Activated naive CD8-positive, alpha-beta T cell treated with anti-CD3 and anti-CD28 coated beads, Interleukin-2, amount 50 U/mL, for 24 hours (primary cell): ENCODE measurements around the gene FSD1.

Experiments
- ATAC-seq: fragments of 150-1000 bp; cut with Tn5 transposase; one replicate; pipeline ENCODE4 v1.10.0; 2021
- DNase-seq: peaks from one replicate; pipeline ENCODE4 v3.0.0; 2021
- H3K27ac Mint-ChIP-seq: one replicate; pipeline ENCODE4 v1.8.0; 2021; ENCODE audit warnings: mild to moderate bottlenecking, mixed read lengths
- H3K27me3 Mint-ChIP-seq: one replicate; pipeline ENCODE4 v1.8.0; 2021; ENCODE audit warnings: mixed read lengths
- H3K36me3 Mint-ChIP-seq: one replicate; pipeline ENCODE4 v1.8.0; 2021; ENCODE audit warnings: low read depth, mixed read lengths
- H3K4me1 Mint-ChIP-seq: one replicate; pipeline ENCODE4 v1.8.0; 2021; ENCODE audit warnings: mixed read lengths
- H3K4me3 Mint-ChIP-seq: one replicate; pipeline ENCODE4 v1.8.0; 2021; ENCODE audit warnings: mild to moderate bottlenecking, moderate library complexity, mixed read lengths
- H3K9me3 Mint-ChIP-seq: one replicate; pipeline ENCODE4 v1.8.0; 2021; ENCODE audit warnings: mixed read lengths

The FSD1 gene

GRCh38 chr19:4297901-4298809, 6.2 kb upstream of the FSD1 start:
- H3K4me1 Mint-ChIP-seq, result peaks cover 28% of the 10 kb centered on the region
- DNase-seq (peak; percentile 45), ATAC-seq (peak; percentile 96)
- H3K4me3 Mint-ChIP-seq, result no peak overlapping the region
- H3K27ac Mint-ChIP-seq, result no peak overlapping the region
- no peaks in the 10 kb centered on the region for H3K9me3 Mint-ChIP-seq
- no peaks in the 10 kb centered on the region for H3K36me3 Mint-ChIP-seq
- no peaks in the 10 kb centered on the region for H3K27me3 Mint-ChIP-seq

- Mint-ChIP-seq H3K4me3 (no peak overlapping the region), H3K27me3 (no peaks in the 10 kb centered on the region), H3K27ac (no peak overlapping the region), H3K9me3 (no peaks in the 10 kb centered on the region), H3K36me3 (no peaks in the 10 kb centered on the region), H3K4me1 (peaks cover 33% of the 10 kb centered on the region)
- ATAC-seq (no peak), DNase-seq (no peak)
Observed at GRCh38 chr19:4298810-4299550, 5.4 kb upstream of the FSD1 start.

GRCh38 chr19:4300589-4300988, 3.8 kb upstream of the FSD1 start:
- Mint-ChIP-seq H3K36me3 (no peaks in the 10 kb centered on the region), H3K4me1 (peaks cover 37% of the 10 kb centered on the region), H3K9me3 (no peaks in the 10 kb centered on the region), H3K27ac (no peak overlapping the region), H3K4me3 (no peak overlapping the region), H3K27me3 (peaks cover 3% of the 10 kb centered on the region)
- DNase-seq, result no peak
- no peak for ATAC-seq

- Mint-ChIP-seq H3K27me3 (peaks cover 3% of the 10 kb centered on the region), H3K36me3 (no peaks in the 10 kb centered on the region), H3K27ac (peak overlapping the region; percentile 61), H3K4me3 (peak overlapping the region; percentile 73), H3K9me3 (no peaks in the 10 kb centered on the region), H3K4me1 (peaks cover 37% of the 10 kb centered on the region)
- no peak for ATAC-seq
- DNase-seq, result no peak
Observed at GRCh38 chr19:4301590-4302242, 2.7 kb upstream of the FSD1 start.

- no peaks in the 10 kb centered on the region for H3K36me3 Mint-ChIP-seq
- no peaks in the 10 kb centered on the region for H3K9me3 Mint-ChIP-seq
- peaks cover 3% of the 10 kb centered on the region for H3K27me3 Mint-ChIP-seq
- peaks cover 37% of the 10 kb centered on the region for H3K4me1 Mint-ChIP-seq
- H3K4me3 Mint-ChIP-seq, result peak within 1 kb of the TSS; percentile 73
- ATAC-seq, result no peak
- peak within 1 kb of the TSS; percentile 61 for H3K27ac Mint-ChIP-seq
- DNase-seq, result peak; percentile 39
Observed at GRCh38 chr19:4302243-4302640, 2.2 kb upstream of the FSD1 start, which contains the start of gene TMIGD2. Gene TMIGD2 (minus strand): TSS chr19:4302389. CDS start chr19:4302385, 4 bp downstream.

- H3K36me3 Mint-ChIP-seq, result no peaks in the 10 kb centered on the region
- no peaks in the 10 kb centered on the region for H3K9me3 Mint-ChIP-seq
- peaks cover 3% of the 10 kb centered on the region for H3K27me3 Mint-ChIP-seq
- H3K4me3 Mint-ChIP-seq, result peak overlapping the region; percentile 63
- H3K27ac Mint-ChIP-seq, result peak overlapping the region; percentile 68
- DNase-seq (peak; percentile 19), ATAC-seq (no peak)
- H3K4me1 Mint-ChIP-seq, result peaks cover 28% of the 10 kb centered on the region
Observed at GRCh38 chr19:4303819-4304537, 420 bp upstream of the FSD1 start.

- DNase-seq (no peak), ATAC-seq (no peak)
- no peak overlapping the region for H3K27ac Mint-ChIP-seq
- H3K9me3 Mint-ChIP-seq, result no peaks in the 10 kb centered on the region
- no peaks in the 10 kb centered on the region for H3K36me3 Mint-ChIP-seq
- H3K27me3 Mint-ChIP-seq, result peaks cover 3% of the 10 kb centered on the region
- peaks cover 28% of the 10 kb centered on the region for H3K4me1 Mint-ChIP-seq
- H3K4me3 Mint-ChIP-seq, result peak overlapping the region; percentile 54
Observed at GRCh38 chr19:4305257-4305612, 837 bp downstream of the FSD1 start.

- Mint-ChIP-seq H3K4me1 (peaks cover 25% of the 10 kb centered on the region), H3K4me3 (peak overlapping the region; percentile 54), H3K27ac (no peak overlapping the region), H3K9me3 (no peaks in the 10 kb centered on the region), H3K27me3 (peaks cover 3% of the 10 kb centered on the region), H3K36me3 (no peaks in the 10 kb centered on the region)
- DNase-seq (no peak), ATAC-seq (no peak)
Observed at GRCh38 chr19:4305659-4306058, 1.3 kb downstream of the FSD1 start.

GRCh38 chr19:4310247-4311121, 6.1 kb downstream of the FSD1 start:
- Mint-ChIP-seq H3K4me3 (no peak overlapping the region), H3K27ac (no peak overlapping the region), H3K27me3 (no peaks in the 10 kb centered on the region), H3K36me3 (peaks cover 2% of the 10 kb centered on the region), H3K4me1 (no peaks in the 10 kb centered on the region), H3K9me3 (no peaks in the 10 kb centered on the region)
- ATAC-seq, result peak; percentile 46
- peak; percentile 48 for DNase-seq

- H3K27me3 Mint-ChIP-seq, result no peaks in the 10 kb centered on the region
- H3K27ac Mint-ChIP-seq, result no peak overlapping the region
- H3K9me3 Mint-ChIP-seq, result no peaks in the 10 kb centered on the region
- H3K4me1 Mint-ChIP-seq, result no peaks in the 10 kb centered on the region
- H3K4me3 Mint-ChIP-seq, result no peak overlapping the region
- peaks cover 2% of the 10 kb centered on the region for H3K36me3 Mint-ChIP-seq
- DNase-seq, result no peak
- ATAC-seq, result no peak
Observed at GRCh38 chr19:4313847-4314490, 9.6 kb downstream of the FSD1 start.

- Mint-ChIP-seq H3K27me3 (no peaks in the 10 kb centered on the region), H3K27ac (no peak overlapping the region), H3K36me3 (peaks cover 3% of the 10 kb centered on the region), H3K9me3 (peaks cover 15% of the 10 kb centered on the region), H3K4me3 (no peak overlapping the region), H3K4me1 (no peaks in the 10 kb centered on the region)
- DNase-seq (no peak), ATAC-seq (no peak)
Observed at GRCh38 chr19:4316956-4317355, 12.6 kb downstream of the FSD1 start.

GRCh38 chr19:4318460-4318859, 14.1 kb downstream of the FSD1 start:
- Mint-ChIP-seq H3K36me3 (peaks cover 3% of the 10 kb centered on the region), H3K4me1 (no peaks in the 10 kb centered on the region), H3K9me3 (peaks cover 15% of the 10 kb centered on the region), H3K27me3 (no peaks in the 10 kb centered on the region), H3K27ac (no peak overlapping the region), H3K4me3 (no peak overlapping the region)
- ATAC-seq, result no peak
- no peak for DNase-seq

- H3K4me1 Mint-ChIP-seq, result no peaks in the 10 kb centered on the region
- H3K27ac Mint-ChIP-seq, result no peak overlapping the region
- no peaks in the 10 kb centered on the region for H3K27me3 Mint-ChIP-seq
- H3K9me3 Mint-ChIP-seq, result peaks cover 15% of the 10 kb centered on the region
- peaks cover 3% of the 10 kb centered on the region for H3K36me3 Mint-ChIP-seq
- ATAC-seq (no peak), DNase-seq (no peak)
- H3K4me3 Mint-ChIP-seq, result no peak overlapping the region
Observed at GRCh38 chr19:4319067-4319718, 14.8 kb downstream of the FSD1 start.
